Measurements from ENCODE around the gene NEAT1.

Gene NEAT1

DNA sequence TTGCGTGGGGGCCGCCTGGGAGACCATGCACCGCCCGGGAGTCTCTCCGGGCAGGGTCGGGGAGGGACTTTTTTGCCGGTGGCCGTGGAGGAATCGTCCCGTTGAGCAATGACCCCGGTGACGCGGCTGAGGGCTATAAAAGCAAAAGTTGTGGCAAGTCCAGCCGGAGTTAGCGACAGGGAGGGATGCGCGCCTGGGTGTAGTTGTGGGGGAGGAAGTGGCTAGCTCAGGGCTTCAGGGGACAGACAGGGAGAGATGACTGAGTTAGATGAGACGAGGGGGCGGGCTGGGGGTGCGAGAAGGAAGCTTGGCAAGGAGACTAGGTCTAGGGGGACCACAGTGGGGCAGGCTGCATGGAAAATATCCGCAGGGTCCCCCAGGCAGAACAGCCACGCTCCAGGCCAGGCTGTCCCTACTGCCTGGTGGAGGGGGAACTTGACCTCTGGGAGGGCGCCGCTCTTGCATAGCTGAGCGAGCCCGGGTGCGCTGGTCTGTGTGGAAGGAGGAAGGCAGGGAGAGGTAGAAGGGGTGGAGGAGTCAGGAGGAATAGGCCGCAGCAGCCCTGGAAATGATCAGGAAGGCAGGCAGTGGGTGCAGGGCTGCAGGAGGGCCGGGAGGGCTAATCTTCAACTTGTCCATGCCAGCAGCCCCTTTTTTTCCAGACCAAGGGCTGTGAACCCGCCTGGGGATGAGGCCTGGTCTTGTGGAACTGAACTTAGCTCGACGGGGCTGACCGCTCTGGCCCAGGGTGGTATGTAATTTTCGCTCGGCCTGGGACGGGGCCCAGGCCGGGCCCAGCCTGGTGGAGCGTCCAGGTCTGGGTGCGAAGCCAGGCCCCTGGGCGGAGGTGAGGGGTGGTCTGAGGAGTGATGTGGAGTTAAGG lies at the start of gene NEAT1:
Gene NEAT1 (plus strand): TSS at position 166 of the 883 bp plus-strand sequence.
- TF ChIP-seq, protein P1, sequence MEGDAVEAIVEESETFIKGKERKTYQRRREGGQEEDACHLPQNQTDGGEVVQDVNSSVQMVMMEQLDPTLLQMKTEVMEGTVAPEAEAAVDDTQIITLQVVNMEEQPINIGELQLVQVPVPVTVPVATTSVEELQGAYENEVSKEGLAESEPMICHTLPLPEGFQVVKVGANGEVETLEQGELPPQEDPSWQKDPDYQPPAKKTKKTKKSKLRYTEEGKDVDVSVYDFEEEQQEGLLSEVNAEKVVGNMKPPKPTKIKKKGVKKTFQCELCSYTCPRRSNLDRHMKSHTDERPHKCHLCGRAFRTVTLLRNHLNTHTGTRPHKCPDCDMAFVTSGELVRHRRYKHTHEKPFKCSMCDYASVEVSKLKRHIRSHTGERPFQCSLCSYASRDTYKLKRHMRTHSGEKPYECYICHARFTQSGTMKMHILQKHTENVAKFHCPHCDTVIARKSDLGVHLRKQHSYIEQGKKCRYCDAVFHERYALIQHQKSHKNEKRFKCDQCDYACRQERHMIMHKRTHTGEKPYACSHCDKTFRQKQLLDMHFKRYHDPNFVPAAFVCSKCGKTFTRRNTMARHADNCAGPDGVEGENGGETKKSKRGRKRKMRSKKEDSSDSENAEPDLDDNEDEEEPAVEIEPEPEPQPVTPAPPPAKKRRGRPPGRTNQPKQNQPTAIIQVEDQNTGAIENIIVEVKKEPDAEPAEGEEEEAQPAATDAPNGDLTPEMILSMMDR (conservative IDR thresholded peaks at IDR 0.05; ENCODE audit: low read length): no peak
- TF ChIP-seq EZH2phosphoT487 (IDR thresholded peaks at IDR 0.05; ENCODE audit: borderline replicate concordance): no peak
- H3K4me1 ChIP-seq (ENCODE audit: insufficient read depth, low read length, poor library complexity, severe bottlenecking): peaks cover 72% of the 10 kb centered on the region
- no peaks in the 10 kb centered on the region; the same call in 1 of the 2 replicates for H3K36me3 ChIP-seq (ENCODE audit: insufficient read depth, low read length)
- H3K9me3 ChIP-seq (ENCODE audit: insufficient read depth, low read depth, low read length): no peaks in the 10 kb centered on the region
- H2AFZ ChIP-seq (ENCODE audit: low read length): peak within 1 kb of the TSS; percentile 62
- H3K79me2 ChIP-seq (ENCODE audit: insufficient read depth, low read length): peaks cover 79% of the 10 kb centered on the region
- H3K9ac ChIP-seq (ENCODE audit: low read depth, low read length, poor library complexity, severe bottlenecking): peak within 1 kb of the TSS; percentile 100
- no peaks in the 10 kb centered on the region for H3K27me3 ChIP-seq (ENCODE audit: insufficient read depth, low read length, poor library complexity, severe bottlenecking)
- no peaks in the 10 kb centered on the region for H3K9me2 ChIP-seq (replicated peaks; ENCODE audit: low read depth, low read length)
- H4K20me1 ChIP-seq (ENCODE audit: insufficient read depth, low read length, poor library complexity, severe bottlenecking): peaks cover 48% of the 10 kb centered on the region
- peak within 1 kb of the TSS; percentile 99 for H3K4me2 ChIP-seq (ENCODE audit: low read depth, low read length, poor library complexity, severe bottlenecking)
- H3F3A ChIP-seq (ENCODE audit: low read depth): peaks cover 8% of the 10 kb centered on the region
- H3K4me3 ChIP-seq (ENCODE audit: low read length, poor library complexity, severe bottlenecking): peak within 1 kb of the TSS; percentile 94

DNA sequence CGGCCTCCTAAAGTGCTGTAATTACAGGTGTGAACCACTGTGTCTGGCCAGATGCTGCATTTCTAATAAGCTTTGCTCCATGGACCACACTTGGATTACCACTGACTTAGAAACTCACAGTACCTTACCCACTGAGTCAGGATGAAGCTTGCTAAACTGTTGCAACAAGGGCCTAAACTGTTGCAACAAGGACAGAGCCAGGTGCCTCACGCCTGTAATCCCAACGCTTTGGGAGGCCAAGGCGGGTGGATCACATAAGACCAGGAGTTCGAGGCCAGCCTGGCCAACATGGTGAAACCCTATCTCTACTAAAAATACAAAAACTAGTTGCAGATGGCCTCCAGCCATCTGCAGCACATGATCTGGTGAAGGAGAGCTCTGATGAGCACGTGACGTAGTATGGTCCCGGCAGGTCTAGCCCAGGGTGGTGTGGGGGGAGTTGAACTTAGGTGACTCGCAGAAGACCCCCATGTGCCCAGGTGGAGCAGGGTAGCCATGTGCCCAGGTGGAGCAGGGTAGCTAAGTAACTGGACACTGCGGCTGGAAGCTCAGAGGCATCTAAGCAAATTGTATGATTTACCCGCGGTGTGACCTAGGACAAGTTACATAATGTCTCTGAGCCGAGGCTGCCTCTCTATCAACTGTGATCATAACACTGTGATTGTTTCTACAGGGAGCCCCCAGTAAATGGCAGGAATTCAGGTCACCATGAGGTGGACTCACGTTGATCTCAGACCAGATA lies 48.6 kb upstream of the NEAT1 start:
- Histone ChIP-seq H3K9ac (ENCODE audit: low read depth, low read length, poor library complexity, severe bottlenecking) (no peak overlapping the region), H3K4me2 (ENCODE audit: low read depth, low read length, poor library complexity, severe bottlenecking) (no peak overlapping the region), H3K4me1 (ENCODE audit: insufficient read depth, low read length, poor library complexity, severe bottlenecking) (peaks cover 12% of the 10 kb centered on the region), H3F3A (ENCODE audit: low read depth) (no peaks in the 10 kb centered on the region), H3K27me3 (ENCODE audit: insufficient read depth, low read length, poor library complexity, severe bottlenecking) (no peaks in the 10 kb centered on the region), H3K4me3 (ENCODE audit: low read length, poor library complexity, severe bottlenecking) (no peak overlapping the region), H3K79me2 (ENCODE audit: insufficient read depth, low read length) (no peaks in the 10 kb centered on the region), H3K36me3 (ENCODE audit: insufficient read depth, low read length) (no peaks in the 10 kb centered on the region), H3K9me2 (replicated peaks; ENCODE audit: low read depth, low read length) (no peaks in the 10 kb centered on the region), H3K9me3 (ENCODE audit: insufficient read depth, low read depth, low read length) (no peaks in the 10 kb centered on the region), H2AFZ (ENCODE audit: low read length) (no peak overlapping the region), H4K20me1 (ENCODE audit: insufficient read depth, low read length, poor library complexity, severe bottlenecking) (no peaks in the 10 kb centered on the region)
- TF ChIP-seq, protein P1 (conservative IDR thresholded peaks at IDR 0.05; ENCODE audit: low read length): no peak
- no peak for TF ChIP-seq EZH2phosphoT487 (IDR thresholded peaks at IDR 0.05; ENCODE audit: borderline replicate concordance)

DNA sequence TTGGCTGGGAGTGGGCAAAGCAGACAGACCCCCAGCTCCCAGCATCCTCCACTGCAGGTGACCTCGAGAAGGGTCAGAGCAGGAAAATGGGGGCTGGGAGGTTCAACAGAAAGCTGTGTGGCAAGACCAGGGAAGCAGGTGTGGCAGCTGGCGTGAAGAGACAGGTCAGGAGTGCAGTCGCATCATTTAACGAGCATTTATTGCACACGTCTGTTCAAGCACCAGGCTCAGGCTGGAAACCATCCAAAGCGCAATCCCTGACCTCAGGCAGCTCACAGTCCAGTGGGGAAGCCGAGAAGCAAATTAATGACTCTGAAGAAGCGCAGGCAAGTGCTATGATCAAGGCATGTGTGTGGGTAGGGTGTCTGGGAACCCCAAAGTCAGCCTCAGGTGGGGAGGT lies 47.6 kb upstream of the NEAT1 start:
- Histone ChIP-seq H3K9ac (ENCODE audit: low read depth, low read length, poor library complexity, severe bottlenecking) (no peak overlapping the region), H3K27me3 (ENCODE audit: insufficient read depth, low read length, poor library complexity, severe bottlenecking) (no peaks in the 10 kb centered on the region), H3K4me1 (ENCODE audit: insufficient read depth, low read length, poor library complexity, severe bottlenecking) (peaks cover 12% of the 10 kb centered on the region), H3K4me2 (ENCODE audit: low read depth, low read length, poor library complexity, severe bottlenecking) (no peak overlapping the region), H3K79me2 (ENCODE audit: insufficient read depth, low read length) (no peaks in the 10 kb centered on the region; the same call in 1 of the 2 replicates), H3K9me2 (replicated peaks; ENCODE audit: low read depth, low read length) (no peaks in the 10 kb centered on the region), H4K20me1 (ENCODE audit: insufficient read depth, low read length, poor library complexity, severe bottlenecking) (no peaks in the 10 kb centered on the region), H3K36me3 (ENCODE audit: insufficient read depth, low read length) (no peaks in the 10 kb centered on the region), H3F3A (ENCODE audit: low read depth) (no peaks in the 10 kb centered on the region), H3K4me3 (ENCODE audit: low read length, poor library complexity, severe bottlenecking) (no peak overlapping the region), H3K9me3 (ENCODE audit: insufficient read depth, low read depth, low read length) (no peaks in the 10 kb centered on the region), H2AFZ (ENCODE audit: low read length) (no peak overlapping the region)
- no peak for TF ChIP-seq EZH2phosphoT487 (IDR thresholded peaks at IDR 0.05; ENCODE audit: borderline replicate concordance)
- TF ChIP-seq, protein P1 (conservative IDR thresholded peaks at IDR 0.05; ENCODE audit: low read length): no peak
